Gastrocnemius medialis (tissue), 4 donors: ENCODE data around the gene SSTR3. TPM values are rescaled to one million over a fixed set of nuclear protein-coding genes. Genes with fewer than 3 reads are reported as not detected.

Experiments
- ATAC-seq, 2 donors: fragments of 150-250 bp; one replicate each; pipeline ENCODE4 v1.9.1; 2016
- DNase-seq, 2 donors: peaks; one replicate each; pipeline ENCODE4 v3.0.0-alpha.2; 2019
- H3K27ac ChIP-seq, 4 donors: fragments of 200-600 bp; sonication (generic); 1 replicate in 1 of 4; 2 replicates in 3 of 4; pipeline ENCODE4 v1.5.1; 2016 to 2018; ENCODE audit warnings: mild to moderate bottlenecking in 2 of 4, moderate library complexity in 1 of 4
- H3K27me3 ChIP-seq, 3 donors: fragments of 200-600 bp; sonication (generic) in 2 of 3; 1 replicate in 1 of 3; 2 replicates in 2 of 3; pipeline versions ENCODE4 v1.5.1 to v1.6.0; 2016 to 2019; ENCODE audit warnings: mild to moderate bottlenecking in 1 of 3, moderate library complexity in 1 of 3
- H3K36me3 ChIP-seq, 2 donors: fragments of 200-600 bp; sonication (generic) in 1 of 2; one replicate each; pipeline ENCODE4 v1.5.1; 2017 to 2018
- H3K4me1 ChIP-seq, 2 donors: fragments of 200-600 bp; sonication (generic) in 1 of 2; one replicate each; pipeline ENCODE4 v1.5.1; 2016 to 2017; ENCODE audit warnings: mild to moderate bottlenecking in 2 of 2
- H3K4me3 ChIP-seq, 4 donors: fragments of 200-600 bp; sonication (generic) in 3 of 4; 1 replicate in 1 of 4; 2 replicates in 3 of 4; pipeline ENCODE4 v1.5.1; 2016 to 2019; ENCODE audit warnings: mild to moderate bottlenecking in 2 of 4
- H3K9me3 ChIP-seq, 3 donors: fragments of 200-600 bp; sonication (generic) in 2 of 3; 1 replicate in 1 of 3; 2 replicates in 2 of 3; pipeline ENCODE4 v1.5.1; 2016 to 2019
- CTCF ChIP-seq, 5 experiments: fragments of 450-650 bp in 3 of 5; fragments of 200-600 bp in 2 of 5; sonication (generic) in 2 of 5; IDR thresholded peaks in 4 of 5; conservative IDR thresholded peaks in 1 of 5; 1 replicate in 4 of 5; 2 replicates in 1 of 5; pipeline ENCODE4 v1.5.1; 2016 to 2019; ENCODE audit warnings: antibody characterized with exemption in 5 of 5, mild to moderate bottlenecking in 3 of 5, moderate library complexity in 3 of 5
- POLR2A ChIP-seq, 2 donors: fragments of 450-650 bp; IDR thresholded peaks; one replicate each; pipeline ENCODE4 v1.6.1; 2017; ENCODE audit warnings: antibody characterized with exemption in 2 of 2, mild to moderate bottlenecking in 2 of 2, moderate library complexity in 2 of 2
- in situ Hi-C, 4 donors: fragments of 200-750 bp; cut with MboI; loops; one replicate each; pipeline versions ENCODE4 v1.15.0 to v1.8.0; 2017; ENCODE audit warnings: low sequenced_read_pairs in 4 of 4
- intact Hi-C: fragments of 100-400 bp; cut with DNase I; formaldehyde crosslinking; loops from one replicate; pipeline ENCODE4 v1.15.1; 2023; ENCODE audit warnings: low total_unique reads
- total RNA-seq, 4 donors: library from RNA; depleted of rRNA; stranded (reverse); fragments of >200 nt; gene quantifications; one replicate each; pipeline versions ENCODE4 v1.1.0 to v1.2.3, GENCODE V29; 2016

Gene SSTR3
- total RNA-seq, 4 donors from 2014 or later: not detected

GRCh38 chr22:37196539-37197450 is 15.5 kb downstream of the SSTR3 start:
- DNase-seq (peak; percentile 68 to 86), ATAC-seq (peak; percentile 48 to 55)
- in situ Hi-C loops (loop anchor here in 1 of 4 donors (5.0 kb wide), 1 partner anchor 34 kb away; no protein-coding TSS in a partner anchor), intact Hi-C loops (loop anchor here (2.0 to 10.0 kb wide), 5 partner anchors 18 to 1894 kb away; partner anchors contain the start of genes IFT27 and LGALS1)
- H3K9me3 ChIP-seq: no peaks in the 10 kb centered on the region
- peak in 4 of 5 experiments; percentile 9 to 48 (median 30) for TF ChIP-seq CTCF (IDR thresholded peaks at IDR 0.05 in 4 of 5, conservative IDR thresholded peaks at IDR 0.05 in 1 of 5)
- no peak for TF ChIP-seq POLR2A (IDR thresholded peaks at IDR 0.05)
- peaks cover 30 to 41% of the 10 kb centered on the region in 2 donors for H3K4me1 ChIP-seq
- H3K27ac ChIP-seq: peak overlapping the region; percentile 96 to 99 (median 98)
- H3K27me3 ChIP-seq: no peaks in the 10 kb centered on the region
- H3K36me3 ChIP-seq: no peaks in the 10 kb centered on the region
- H3K4me3 ChIP-seq: peak overlapping the region in 2 of 4 donors; percentile 4 to 23

- peaks cover 30 to 41% of the 10 kb centered on the region in 2 donors for H3K4me1 ChIP-seq
- intact Hi-C loops (loop anchor here (2.0 to 10.0 kb wide), 5 partner anchors 17 to 1894 kb away; partner anchors contain the start of genes IFT27 and LGALS1), in situ Hi-C loops (loop anchor here in 1 of 4 donors (5.0 kb wide), 1 partner anchor 34 kb away; no protein-coding TSS in a partner anchor)
- H3K36me3 ChIP-seq: no peaks in the 10 kb centered on the region
- H3K27me3 ChIP-seq: no peaks in the 10 kb centered on the region
- DNase-seq (no peak), ATAC-seq (no peak)
- no peaks in the 10 kb centered on the region for H3K9me3 ChIP-seq
- H3K27ac ChIP-seq: peak overlapping the region; percentile 96 to 99 (median 98)
- no peak for TF ChIP-seq CTCF (IDR thresholded peaks at IDR 0.05 in 4 of 5, conservative IDR thresholded peaks at IDR 0.05 in 1 of 5)
- no peak for TF ChIP-seq POLR2A (IDR thresholded peaks at IDR 0.05)
- H3K4me3 ChIP-seq: no peak overlapping the region
Observed at GRCh38 chr22:37195921-37196320, 16.4 kb downstream of the SSTR3 start.

GRCh38 chr22:37194750-37195149 is 17.5 kb downstream of the SSTR3 start:
- no peak for ATAC-seq
- Histone ChIP-seq H3K4me3 (no peak overlapping the region), H3K9me3 (no peaks in the 10 kb centered on the region), H3K27me3 (no peaks in the 10 kb centered on the region), H3K4me1 (peaks cover 33 to 42% of the 10 kb centered on the region in 2 donors), H3K27ac (peak overlapping the region in 3 of 4 donors; percentile 40 to 98 (median 52)), H3K36me3 (no peaks in the 10 kb centered on the region)
- no peak for DNase-seq
- in situ Hi-C loops: loop anchor here in 1 of 4 donors (5.0 kb wide), 1 partner anchor 32 kb away; no protein-coding TSS in a partner anchor
- intact Hi-C loops: loop anchor here (5.0 to 10.0 kb wide), 4 partner anchors 420 to 1892 kb away; partner anchors contain the start of genes IFT27 and LGALS1
- TF ChIP-seq CTCF (IDR thresholded peaks at IDR 0.05 in 4 of 5, conservative IDR thresholded peaks at IDR 0.05 in 1 of 5) (no peak), POLR2A (IDR thresholded peaks at IDR 0.05) (no peak)

- Histone ChIP-seq H3K27ac (peak overlapping the region; percentile 5 to 52 (median 39)), H3K36me3 (no peaks in the 10 kb centered on the region), H3K4me1 (peaks cover 42 to 50% of the 10 kb centered on the region in 2 donors), H3K4me3 (no peak overlapping the region), H3K9me3 (no peaks in the 10 kb centered on the region), H3K27me3 (no peaks in the 10 kb centered on the region)
- DNase-seq: no peak
- in situ Hi-C loops: no loop called here
- intact Hi-C loops: loop anchor here (10.0 kb wide), 2 partner anchors 419 to 729 kb away; partner anchors contain the start of gene IFT27
- TF ChIP-seq CTCF (IDR thresholded peaks at IDR 0.05 in 4 of 5, conservative IDR thresholded peaks at IDR 0.05 in 1 of 5) (no peak), POLR2A (IDR thresholded peaks at IDR 0.05) (no peak)
- ATAC-seq: no peak
Observed at GRCh38 chr22:37193629-37194191, 18.6 kb downstream of the SSTR3 start.
